GM18909 (cell line): Measurements from ENCODE around the gene LPCAT3.
A peak's percentile ranks its signal among the peaks of the same experiment; 100 is the strongest.

Experiments
- ATAC-seq: cut with Tn5 transposase; IDR thresholded peaks from one replicate; pipeline ENCODE4 v1.9.1; 2021; ENCODE audit warnings: mild to moderate bottlenecking; ENCODE audit not compliant: unreplicated experiment, poor library complexity

The LPCAT3 gene

GRCh38 chr12:6943389-6943721 is 74.9 kb downstream of the LPCAT3 start:
- ATAC-seq, result peak; percentile 29

- no peak for ATAC-seq
Measured at GRCh38 chr12:6942331-6942665, 76.0 kb downstream of the LPCAT3 start.

GRCh38 chr12:6941782-6942181 is 76.5 kb downstream of the LPCAT3 start:
- no peak for ATAC-seq

GRCh38 chr12:6941267-6941666 is 77.0 kb downstream of the LPCAT3 start:
- no peak for ATAC-seq

- ATAC-seq, result no peak
Measured at GRCh38 chr12:6939191-6939540, 79.1 kb downstream of the LPCAT3 start.

- no peak for ATAC-seq
Measured at GRCh38 chr12:6938353-6939190, 79.7 kb downstream of the LPCAT3 start.

GRCh38 chr12:6937481-6938352 is 80.6 kb downstream of the LPCAT3 start:
- peak; percentile 81 for ATAC-seq

- peak; percentile 2 for ATAC-seq
Measured at GRCh38 chr12:6936636-6937480, 81.4 kb downstream of the LPCAT3 start.

GRCh38 chr12:6936194-6936635 is 82.1 kb downstream of the LPCAT3 start:
- ATAC-seq, result no peak

GRCh38 chr12:6935371-6936193 is 82.7 kb downstream of the LPCAT3 start:
- ATAC-seq, result no peak

- no peak for ATAC-seq
Measured at GRCh38 chr12:6934110-6934509, 84.2 kb downstream of the LPCAT3 start.

GRCh38 chr12:6932766-6933165 is 85.5 kb downstream of the LPCAT3 start:
- ATAC-seq, result no peak

- no peak for ATAC-seq
Measured at GRCh38 chr12:6929466-6930452, 88.5 kb downstream of the LPCAT3 start.

GRCh38 chr12:6928703-6929407 is 89.4 kb downstream of the LPCAT3 start:
- ATAC-seq, result no peak

- no peak for ATAC-seq
Measured at GRCh38 chr12:6928022-6928702, 90.1 kb downstream of the LPCAT3 start.

- no peak for ATAC-seq
Measured at GRCh38 chr12:6927379-6928021, 90.8 kb downstream of the LPCAT3 start, which contains the start of gene ATN1. ATN1 (plus strand) TSS chr12:6927959; CDS start chr12:6934002, 6,043 bp downstream.
